Measurements from ENCODE around the gene TBC1D17. TPM values are rescaled to one million over a fixed set of nuclear protein-coding genes. Genes with fewer than 3 reads are reported as not detected.
A peak's percentile ranks its signal among the peaks of the same experiment; 100 is the strongest.

TBC1D17 gene
- total and polyA plus RNA-seq, 10 of the 15 experiments (the other 5 are each of a cell fraction or from before 2014, with no cell fraction given): 0.42 to 20.4 (median 11.2) TPM

- in situ Hi-C loops (cut with MboI): no loop called here
- SMC1A ChIA-PET (ENCODE audit: uncharacterized antibody, unreplicated experiment): interaction anchor here (0.8 to 1.1 kb wide), 2 partner anchors 10 to 23 kb away, joined by 3 read pairs; partner anchors contain the start of genes AKT1S1 and TBC1D17
- ATAC-seq (peak; percentile 67), FAIRE-seq (peak; percentile 94), DNase-seq (ENCODE audit: low read depth, low spot score) (no peak)
- intact Hi-C loops (cut with micrococcal nuclease; ENCODE audit: unreplicated experiment): loop anchor here (5.0 kb wide), 2 partner anchors 100 to 190 kb away; partner anchors contain the start of genes AP2A1 and PRMT1
- Histone ChIP-seq H3K27ac (ENCODE audit: control insufficient read depth, insufficient read depth) (peak within 1 kb of the TSS; percentile 87), H3K27me3 (replicated peaks in 1 of 2; ENCODE audit: control insufficient read depth in 2 of 2, insufficient read depth in 2 of 2, low read length in 1 of 2) (no peaks in the 10 kb centered on the region), H2AFZ (ENCODE audit: control insufficient read depth, low read depth, low read length) (peak within 1 kb of the TSS; percentile 98), H3K4me3 (peak within 1 kb of the TSS; percentile 86), H3K79me2 (ENCODE audit: control insufficient read depth, insufficient read depth, low read length) (peaks cover 21% of the 10 kb centered on the region), H3K9ac (ENCODE audit: control insufficient read depth, insufficient read depth, low read length) (peak within 1 kb of the TSS; percentile 80), H3K9me3 (replicated peaks; ENCODE audit: control insufficient read depth, insufficient read depth, low read length) (no peaks in the 10 kb centered on the region), H3K4me2 (ENCODE audit: control insufficient read depth, insufficient read depth) (peak within 1 kb of the TSS; percentile 95), H3K36me3 (ENCODE audit: control insufficient read depth in 2 of 2, insufficient read depth in 2 of 2, low read length in 1 of 2) (peaks cover 9 to 14% of the 10 kb centered on the region in 2 experiments), H3K4me1 (ENCODE audit: control insufficient read depth, insufficient read depth, low read length) (peaks cover 25% of the 10 kb centered on the region), H4K20me1 (ENCODE audit: control insufficient read depth, insufficient read depth) (no peaks in the 10 kb centered on the region)
- no TSS peak for BruUV-seq (replicated peaks)
- CTCF ChIA-PET: interaction anchor here (0.7 to 2.0 kb wide), 5 partner anchors 10 to 63 kb away, joined by 3 to 6 read pairs (median 3); partner anchors contain the start of genes AKT1S1, NUP62, PTOV1 and TBC1D17
- RAD21 ChIA-PET (ENCODE audit: unreplicated experiment): interaction anchor here (1.2 to 2.5 kb wide), 4 partner anchors 9 to 62 kb away, joined by 3 to 8 read pairs (median 6); partner anchors contain the start of genes AKT1S1, ATF5, PTOV1 and TBC1D17
- POLR2A ChIA-PET: interaction anchor here (0.6 to 1.9 kb wide), 15 partner anchors 9 to 408 kb away, joined by 3 to 12 read pairs (median 3); partner anchors contain the start of genes AKT1S1, NUP62, PTOV1 and TBC1D17
- under 1% methylated on average over 55 of the region's 65 CpGs for WGBS (ENCODE audit: insufficient coverage, insufficient replicate concordance, low lambda C conversion rate, missing lambda C conversion rate)
- TF ChIP-seq FOS (IDR thresholded peaks at IDR 0.05; ENCODE audit: borderline replicate concordance, extremely low read depth, insufficient read length) (no peak), NFYA (IDR thresholded peaks at IDR 0.05; ENCODE audit: borderline replicate concordance, low read depth, low read length) (no peak), RCOR1 (conservative IDR thresholded peaks at IDR 0.05; ENCODE audit: low read depth, low read length) (no peak), ZNF622 (IDR thresholded peaks at IDR 0.05) (no peak), SREBF1 (IDR thresholded peaks at IDR 0.05; ENCODE audit: low read length) (no peak), NRF1 (conservative IDR thresholded peaks at IDR 0.05; ENCODE audit: low read depth, low read length) (no peak), SIX5 (IDR thresholded peaks at IDR 0.05; ENCODE audit: low read depth, low read length, severe bottlenecking) (no peak), TARDBP (IDR thresholded peaks at IDR 0.05; ENCODE audit: borderline replicate concordance) (0 out of 2 replicates have a peak, but pooled peaks have one; percentile 44), JUNB (IDR thresholded peaks at IDR 0.05) (no peak), CTCF (IDR thresholded peaks at IDR 0.05 in 2 of 3, conservative IDR thresholded peaks at IDR 0.05 in 1 of 3; ENCODE audit: control insufficient read depth in 2 of 3, extremely low read depth in 1 of 3, insufficient read depth in 1 of 3, low read depth in 3 of 3, low read length in 3 of 3) (no peak), NR2C1 (IDR thresholded peaks at IDR 0.05) (peak; percentile 84), NR2C2 (IDR thresholded peaks at IDR 0.05; ENCODE audit: borderline replicate concordance, control insufficient read depth, insufficient read length, low read depth) (no peak), IKZF2 (IDR thresholded peaks at IDR 0.05) (no peak), NFYB (IDR thresholded peaks at IDR 0.05; ENCODE audit: insufficient read depth, low read depth, low read length) (peak; percentile 71)
- TF ChIP-seq, protein P1, sequence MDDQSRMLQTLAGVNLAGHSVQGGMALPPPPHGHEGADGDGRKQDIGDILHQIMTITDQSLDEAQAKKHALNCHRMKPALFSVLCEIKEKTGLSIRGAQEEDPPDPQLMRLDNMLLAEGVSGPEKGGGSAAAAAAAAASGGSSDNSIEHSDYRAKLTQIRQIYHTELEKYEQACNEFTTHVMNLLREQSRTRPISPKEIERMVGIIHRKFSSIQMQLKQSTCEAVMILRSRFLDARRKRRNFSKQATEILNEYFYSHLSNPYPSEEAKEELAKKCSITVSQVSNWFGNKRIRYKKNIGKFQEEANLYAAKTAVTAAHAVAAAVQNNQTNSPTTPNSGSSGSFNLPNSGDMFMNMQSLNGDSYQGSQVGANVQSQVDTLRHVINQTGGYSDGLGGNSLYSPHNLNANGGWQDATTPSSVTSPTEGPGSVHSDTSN (IDR thresholded peaks at IDR 0.05; ENCODE audit: insufficient replicate concordance, low read depth, low read length): no peak
- TF ChIP-seq, protein P2, sequence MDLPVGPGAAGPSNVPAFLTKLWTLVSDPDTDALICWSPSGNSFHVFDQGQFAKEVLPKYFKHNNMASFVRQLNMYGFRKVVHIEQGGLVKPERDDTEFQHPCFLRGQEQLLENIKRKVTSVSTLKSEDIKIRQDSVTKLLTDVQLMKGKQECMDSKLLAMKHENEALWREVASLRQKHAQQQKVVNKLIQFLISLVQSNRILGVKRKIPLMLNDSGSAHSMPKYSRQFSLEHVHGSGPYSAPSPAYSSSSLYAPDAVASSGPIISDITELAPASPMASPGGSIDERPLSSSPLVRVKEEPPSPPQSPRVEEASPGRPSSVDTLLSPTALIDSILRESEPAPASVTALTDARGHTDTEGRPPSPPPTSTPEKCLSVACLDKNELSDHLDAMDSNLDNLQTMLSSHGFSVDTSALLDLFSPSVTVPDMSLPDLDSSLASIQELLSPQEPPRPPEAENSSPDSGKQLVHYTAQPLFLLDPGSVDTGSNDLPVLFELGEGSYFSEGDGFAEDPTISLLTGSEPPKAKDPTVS (IDR thresholded peaks at IDR 0.05; ENCODE audit: low read depth, low read length): no peak
These were observed 10.3 kb upstream of the TBC1D17 start, which contains the start of gene PNKP for GRCh38 chr19:49866933-49867782. PNKP (minus strand) TSS chr19:49867576; CDS start chr19:49867204, 372 bp downstream.
